IMR-90 (cell line): ENCODE results near the gene PTPRO. TPM values are rescaled to one million over a fixed set of nuclear protein-coding genes. Genes with fewer than 3 reads are reported as not detected.

Source experiments
- ATAC-seq: fragments of 200-7000 bp; cut with Tn5 transposase; 2 replicates; pipeline ENCODE4 v1.9.1; 2020; ENCODE audit warnings: low read depth, mild to moderate bottlenecking, moderate library complexity
- BruUV-seq: library from RNA; stranded (reverse); fragments of 400-500 nt; replicated peaks from 2 replicates; lab custom pipeline; 2021; lab: Mats Ljungman, UMichigan
- CTCF ChIA-PET: fragments of 300-600 bp; formaldehyde crosslinking; extraction: SDS; loops from one replicate; lab custom pipeline; 2021; ENCODE audit warnings: antibody characterized with exemption; lab: Yijun Ruan, JAX
- POLR2A ChIA-PET: fragments of 300-600 bp; sonication (Branson Sonifier 250); formaldehyde crosslinking; loops from one replicate; lab custom pipeline; 2022; ENCODE audit warnings: antibody characterized with exemption; ENCODE audit not compliant: unreplicated experiment; lab: Charles Lee
- DNase-seq: peaks from one replicate; pipeline ENCODE4 v3.0.0; 2013
- H2AFZ ChIP-seq: replicated peaks from 2 replicates; pipeline ENCODE3; 2013; ENCODE audit warnings: low read length, mild to moderate bottlenecking; ENCODE audit not compliant: poor library complexity
- H2AK5ac ChIP-seq: 2 replicates; pipeline ENCODE4 v1.6.1; 2013; ENCODE audit warnings: low read depth, low read length, inconsistent platforms
- H2AK9ac ChIP-seq: replicated peaks from 2 replicates; pipeline ENCODE3; 2013; ENCODE audit warnings: mild to moderate bottlenecking, low read depth, low read length, moderate library complexity; ENCODE audit not compliant: poor library complexity
- H2BK120ac ChIP-seq: 2 replicates; pipeline ENCODE4 v1.6.1; 2013; ENCODE audit warnings: low read depth, low read length, inconsistent platforms
- H2BK15ac ChIP-seq: 3 replicates; pipeline ENCODE4 v1.6.1; 2013; ENCODE audit warnings: low read depth, low read length, inconsistent platforms
- H2BK20ac ChIP-seq: 2 replicates; pipeline ENCODE4 v1.6.1; 2013; ENCODE audit warnings: low read depth, mild to moderate bottlenecking, inconsistent platforms, low read length, moderate library complexity
- H2BK5ac ChIP-seq: 2 replicates; pipeline ENCODE4 v1.6.1; 2013; ENCODE audit warnings: mild to moderate bottlenecking, low read depth, low read length, inconsistent platforms; ENCODE audit not compliant: poor library complexity, severe bottlenecking
- H3K14ac ChIP-seq: replicated peaks from 2 replicates; pipeline ENCODE4 v1.6.1; 2013; ENCODE audit warnings: low read depth, low read length, inconsistent platforms
- H3K18ac ChIP-seq: 2 replicates; pipeline ENCODE4 v1.6.1; 2013; ENCODE audit warnings: low read depth, low read length, control low read depth
- H3K23ac ChIP-seq: 2 replicates; pipeline ENCODE4 v1.6.1; 2013; ENCODE audit warnings: low read depth, low read length, inconsistent platforms
- H3K27ac ChIP-seq: 2 replicates; pipeline ENCODE4 v1.5.1; 2013; ENCODE audit warnings: mild to moderate bottlenecking, control low read depth, low read length; ENCODE audit not compliant: insufficient read depth
- H3K27me3 ChIP-seq: 2 replicates; pipeline ENCODE4 v1.6.1; 2013; ENCODE audit warnings: low read length; ENCODE audit not compliant: control insufficient read depth, insufficient read depth
- H3K36me3 ChIP-seq: 2 replicates; pipeline ENCODE4 v1.6.1; 2013; ENCODE audit warnings: low read length, mixed read lengths; ENCODE audit not compliant: control insufficient read depth, insufficient read depth
- H3K4ac ChIP-seq: 2 replicates; pipeline ENCODE4 v1.6.1; 2013; ENCODE audit warnings: low read depth, low read length, inconsistent platforms
- H3K4me1 ChIP-seq: 2 replicates; pipeline ENCODE4 v1.6.1; 2013; ENCODE audit warnings: low read length, mixed read lengths; ENCODE audit not compliant: control insufficient read depth, insufficient read depth
- H3K4me2 ChIP-seq: 2 replicates; pipeline ENCODE4 v1.6.1; 2013; ENCODE audit warnings: low read depth, mild to moderate bottlenecking, control low read depth, low read length, moderate library complexity
- H3K4me3 ChIP-seq: 2 replicates; pipeline ENCODE4 v1.5.1; 2013; ENCODE audit warnings: low read depth, mild to moderate bottlenecking, control low read depth, low read length, moderate library complexity; ENCODE audit not compliant: insufficient read depth
- H3K56ac ChIP-seq: 2 replicates; pipeline ENCODE4 v1.6.1; 2013; ENCODE audit warnings: low read length, inconsistent platforms; ENCODE audit not compliant: insufficient read depth; ENCODE audit errors: extremely low read depth
- H3K79me1 ChIP-seq, 2 experiments: 2 replicates each; pipeline ENCODE4 v1.6.1; 2013; ENCODE audit warnings: low read length in 2 of 2, inconsistent platforms in 1 of 2, low read depth in 1 of 2
- H3K9ac ChIP-seq: 2 replicates; pipeline ENCODE4 v1.6.1; 2013; ENCODE audit warnings: low read depth, low read length, control low read depth
- H3K9me1 ChIP-seq: 2 replicates; pipeline ENCODE4 v1.6.1; 2013; ENCODE audit warnings: low read length, inconsistent platforms; ENCODE audit not compliant: insufficient read depth
- H3K9me3 ChIP-seq: 2 replicates; pipeline ENCODE4 v1.6.1; 2013; ENCODE audit warnings: low read length; ENCODE audit not compliant: control insufficient read depth, insufficient read depth
- H4K20me1 ChIP-seq: 2 replicates; pipeline ENCODE4 v1.6.1; 2013; ENCODE audit warnings: low read length, inconsistent platforms; ENCODE audit not compliant: insufficient read depth
- H4K5ac ChIP-seq: 2 replicates; pipeline ENCODE4 v1.6.1; 2013; ENCODE audit warnings: mild to moderate bottlenecking, low read depth, low read length, control low read depth
- H4K8ac ChIP-seq, 2 experiments: 2 replicates each; pipeline ENCODE4 v1.6.1; 2013; ENCODE audit warnings: low read depth in 2 of 2, low read length in 2 of 2, control low read depth in 1 of 2, inconsistent platforms in 1 of 2
- H4K91ac ChIP-seq: 2 replicates; pipeline ENCODE4 v1.6.1; 2013; ENCODE audit warnings: low read depth, low read length, inconsistent platforms; ENCODE audit not compliant: insufficient read depth
- BHLHE40 ChIP-seq: fragments of 150-350 bp; IDR thresholded peaks from 2 replicates; pipeline ENCODE4 v1.6.1; 2016; ENCODE audit warnings: mild to moderate bottlenecking, low read depth, low read length
- CTCF ChIP-seq: conservative IDR thresholded peaks from 2 replicates; pipeline ENCODE4 v1.5.1; 2012; ENCODE audit warnings: mild to moderate bottlenecking, low read depth, low read length, improper control_type of control experiment
- ELK1 ChIP-seq: fragments of 150-350 bp; IDR thresholded peaks from 2 replicates; pipeline ENCODE4 v1.6.1; 2016; ENCODE audit warnings: low read depth, mild to moderate bottlenecking, low read length, moderate library complexity, borderline replicate concordance
- FOS ChIP-seq: fragments of 150-350 bp; IDR thresholded peaks from 2 replicates; pipeline ENCODE4 v1.6.1; 2016; ENCODE audit warnings: low read depth, low read length
- MAFK ChIP-seq: IDR thresholded peaks from 2 replicates; pipeline ENCODE4 v1.6.1; 2012; ENCODE audit warnings: low read depth, low read length, improper control_type of control experiment
- MAZ ChIP-seq: IDR thresholded peaks from 2 replicates; pipeline ENCODE4 v1.6.1; 2012; ENCODE audit warnings: low read depth, mild to moderate bottlenecking, low read length, improper control_type of control experiment, moderate library complexity, borderline replicate concordance
- NFE2L2 ChIP-seq: fragments of 150-350 bp; IDR thresholded peaks from 2 replicates; pipeline ENCODE4 v1.6.1; 2016; ENCODE audit warnings: low read depth, mild to moderate bottlenecking, low read length
- POLR2A ChIP-seq: IDR thresholded peaks from 2 replicates; pipeline ENCODE4 v1.6.1; 2012; ENCODE audit warnings: mild to moderate bottlenecking, low read depth, low read length
- RAD21 ChIP-seq: IDR thresholded peaks from 2 replicates; pipeline ENCODE4 v1.6.1; 2012; ENCODE audit warnings: low read length, improper control_type of control experiment
- RCOR1 ChIP-seq: IDR thresholded peaks from 2 replicates; pipeline ENCODE4 v1.6.1; 2012; ENCODE audit warnings: mild to moderate bottlenecking, low read length, improper control_type of control experiment; ENCODE audit not compliant: insufficient replicate concordance
- RFX5 ChIP-seq: IDR thresholded peaks from 2 replicates; pipeline ENCODE4 v1.8.0; 2012; ENCODE audit warnings: low read depth, mild to moderate bottlenecking, low read length, moderate library complexity
- SMC3 ChIP-seq: fragments of 150-350 bp; IDR thresholded peaks from 2 replicates; pipeline ENCODE4 v1.6.1; 2016; ENCODE audit warnings: low read depth, mild to moderate bottlenecking, antibody characterized with exemption, low read length, moderate library complexity
- dilution Hi-C: fragments of 300-500 bp; cut with HindIII; formaldehyde crosslinking; loops from one replicate; pipeline ENCODE4 v1.14.3; 2018; ENCODE audit warnings: low sequenced_read_pairs; ENCODE audit not compliant: unreplicated experiment
- in situ Hi-C: fragments of 300-500 bp; cut with MboI; formaldehyde crosslinking; loops from 3 replicates; pipeline ENCODE4 v1.14.3; 2019; ENCODE audit warnings: low sequenced_read_pairs, inconsistent platforms, mixed read lengths
- intact Hi-C: fragments of 100-400 bp; cut with micrococcal nuclease; formaldehyde crosslinking; loops from 2 replicates; pipeline ENCODE4 v1.10.0; 2022
- polyA plus RNA-seq, 3 experiments: library from polyadenylated mRNA; depleted of rRNA; stranded (reverse); fragments of >200 nt; gene quantifications; 2 replicates each; pipeline ENCODE4 v1.2.3, GENCODE V29; 2012; ENCODE audit warnings: low replicate concordance in 1 of 3
- total RNA-seq: library from RNA; depleted of rRNA; stranded (reverse); fragments of >200 nt; gene quantifications from 2 replicates; pipeline ENCODE4 v1.2.3, GENCODE V29; 2012

Gene PTPRO
- total and polyA plus RNA-seq, 2 of the 4 experiments (the other 2 are of a cell fraction): 0.03 to 0.18 TPM

- in situ Hi-C loops (no loop called here), intact Hi-C loops (no loop called here), dilution Hi-C loops (no loop called here)
- Histone ChIP-seq H3K56ac (no peak overlapping the region), H3K79me1 (no peaks in the 10 kb centered on the region), H2AK5ac (no peak overlapping the region), H3K4me3 (no peak overlapping the region), H4K20me1 (no peaks in the 10 kb centered on the region), H3K4me2 (no peak overlapping the region), H4K8ac (no peak overlapping the region), H3K14ac (no peak overlapping the region), H3K4ac (no peak overlapping the region), H2BK120ac (no peak overlapping the region), H3K9me3 (no peaks in the 10 kb centered on the region), H4K91ac (no peak overlapping the region), H3K23ac (no peak overlapping the region), H2BK5ac (no peak overlapping the region), H3K27me3 (no peaks in the 10 kb centered on the region), H4K5ac (no peak overlapping the region), H3K18ac (no peak overlapping the region), H2BK20ac (no peak overlapping the region), H3K4me1 (peaks cover 3% of the 10 kb centered on the region; the same call in 1 of the 2 replicates), H2AK9ac (no peak overlapping the region), H3K9me1 (peaks cover 3% of the 10 kb centered on the region; the same call in 1 of the 2 replicates), H2AFZ (no peak overlapping the region), H2BK15ac (no peak overlapping the region), H3K36me3 (no peaks in the 10 kb centered on the region), H3K9ac (no peak overlapping the region), H3K27ac (no peak overlapping the region)
- no TSS peak for BruUV-seq
- DNase-seq (no peak), ATAC-seq (no peak)
- CTCF ChIA-PET: no interaction called here
- no peak for TF ChIP-seq NFE2L2
- no peak for TF ChIP-seq MAZ
- TF ChIP-seq POLR2A: no peak
- TF ChIP-seq CTCF: no peak
- TF ChIP-seq RCOR1: no peak
- TF ChIP-seq ELK1: no peak
- TF ChIP-seq SMC3: no peak
- no peak for TF ChIP-seq RFX5
- TF ChIP-seq BHLHE40: no peak
- no peak for TF ChIP-seq RAD21
- TF ChIP-seq FOS: no peak
- no peak for TF ChIP-seq MAFK
- POLR2A ChIA-PET: no interaction called here
Observed at GRCh38 chr12:15341371-15341770, 19.1 kb downstream of the PTPRO start.
